ENCODE data around the gene PRR23B.

The PRR23B gene

GRCh38 chr3:138972941-138973340, 47.8 kb downstream of the PRR23B start:
- no peak for DNase-seq

GRCh38 chr3:138971766-138972320, 48.9 kb downstream of the PRR23B start:
- no peak for DNase-seq
